HEK293T (cell line): ENCODE measurements around the gene NOC2L.
"Not testable (repeated sequence)": the region's sequence is repeated elsewhere in the genome, so short reads cannot be mapped to it uniquely, and the experiment has no call there.

Experiments
- CTCF ChIA-PET: fragments of 350-600 bp; formaldehyde crosslinking; extraction: SDS; loops from one replicate; lab custom pipeline; 2021; ENCODE audit warnings: antibody characterized with exemption, inconsistent platforms; lab: Yijun Ruan, JAX
- POLR2A ChIA-PET: fragments of 350-600 bp; formaldehyde crosslinking; extraction: SDS; loops from one replicate; lab custom pipeline; 2020; ENCODE audit warnings: antibody characterized with exemption, inconsistent platforms; lab: Yijun Ruan, JAX
- DNase-seq: peaks from one replicate; pipeline ENCODE4 v3.0.0; 2012; ENCODE audit warnings: mixed read lengths; ENCODE audit errors: extremely low spot score
- ARNT ChIP-seq: fragments of 450-650 bp; IDR thresholded peaks from 2 replicates; pipeline ENCODE4 v1.6.1; 2017; ENCODE audit warnings: mild to moderate bottlenecking
- BHLHE40 ChIP-seq: fragments of 450-650 bp; IDR thresholded peaks from 2 replicates; pipeline ENCODE4 v1.6.1; 2016; ENCODE audit warnings: mild to moderate bottlenecking, moderate library complexity, borderline replicate concordance
- CTBP1 ChIP-seq: fragments of 450-650 bp; IDR thresholded peaks from 2 replicates; pipeline ENCODE4 v1.6.1; 2016; ENCODE audit warnings: borderline replicate concordance
- ELF4 ChIP-seq: fragments of 450-650 bp; IDR thresholded peaks from 2 replicates; pipeline ENCODE4 v1.6.1; 2017; ENCODE audit warnings: antibody characterized with exemption
- FOXA1 ChIP-seq: fragments of 450-650 bp; IDR thresholded peaks from 2 replicates; pipeline ENCODE4 v1.6.1; 2016; ENCODE audit warnings: mild to moderate bottlenecking
- FOXK2 ChIP-seq: fragments of 450-650 bp; IDR thresholded peaks from 2 replicates; pipeline ENCODE4 v1.6.1; 2016; ENCODE audit warnings: mild to moderate bottlenecking
- FOXM1 ChIP-seq: fragments of 450-650 bp; IDR thresholded peaks from 2 replicates; pipeline ENCODE4 v1.6.1; 2017; ENCODE audit warnings: mild to moderate bottlenecking, borderline replicate concordance
- HDGF ChIP-seq: fragments of 450-650 bp; IDR thresholded peaks from 2 replicates; pipeline ENCODE4 v1.6.1; 2017; ENCODE audit warnings: antibody characterized with exemption, borderline replicate concordance
- L3MBTL2 ChIP-seq: fragments of 450-650 bp; conservative IDR thresholded peaks from 2 replicates; pipeline ENCODE4 v1.6.1; 2016; ENCODE audit warnings: mild to moderate bottlenecking
- LEF1 ChIP-seq: fragments of 450-650 bp; IDR thresholded peaks from 2 replicates; pipeline ENCODE4 v1.6.1; 2017; ENCODE audit warnings: mild to moderate bottlenecking, borderline replicate concordance
- NFRKB ChIP-seq: fragments of 450-650 bp; IDR thresholded peaks from 2 replicates; pipeline ENCODE4 v1.6.1; 2016; ENCODE audit warnings: mild to moderate bottlenecking, moderate library complexity
- PKNOX1 ChIP-seq: fragments of 450-650 bp; IDR thresholded peaks from 2 replicates; pipeline ENCODE4 v1.6.1; 2016
- SP1 ChIP-seq: fragments of 450-650 bp; IDR thresholded peaks from 2 replicates; pipeline ENCODE4 v1.6.1; 2017
- SUZ12 ChIP-seq: fragments of 450-650 bp; IDR thresholded peaks from 2 replicates; pipeline ENCODE4 v1.6.1; 2016; ENCODE audit warnings: mild to moderate bottlenecking
- TARDBP ChIP-seq: fragments of 450-650 bp; IDR thresholded peaks from 2 replicates; pipeline ENCODE4 v1.6.1; 2016
- ZNF384 ChIP-seq: fragments of 450-650 bp; IDR thresholded peaks from 2 replicates; pipeline ENCODE4 v1.6.1; 2016

The NOC2L gene

DNA sequence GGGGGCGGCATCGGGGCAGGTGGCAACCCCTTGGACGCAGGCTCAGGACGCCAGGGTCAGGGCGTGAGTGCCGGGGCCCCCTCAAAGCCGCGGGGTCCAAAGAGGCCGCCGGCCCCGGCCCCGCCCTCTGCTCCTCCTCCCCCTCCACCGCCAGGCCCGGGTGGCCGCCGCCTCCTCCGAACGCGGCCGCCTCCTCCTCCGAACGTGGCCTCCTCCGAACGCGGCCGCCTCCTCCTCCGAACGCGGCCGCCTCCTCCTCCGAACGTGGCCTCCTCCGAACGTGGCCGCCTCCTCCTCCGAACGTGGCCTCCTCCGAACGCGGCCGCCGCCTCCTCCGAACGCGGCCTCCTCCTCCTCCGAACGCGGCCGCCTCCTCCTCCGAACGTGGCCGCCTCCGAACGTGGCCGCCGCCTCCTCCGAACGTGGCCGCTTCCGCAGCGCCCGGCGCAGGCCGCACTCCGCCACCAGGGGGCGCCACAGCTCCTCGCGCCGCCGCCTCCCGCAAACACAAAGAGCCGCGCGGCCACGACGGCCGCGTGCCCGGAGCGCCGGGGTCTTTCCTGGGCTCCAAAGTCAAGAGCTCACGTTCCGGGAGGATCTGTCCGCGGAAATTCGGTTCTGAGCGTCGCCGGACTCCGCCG lies 54.6 kb downstream of the NOC2L start:
- POLR2A ChIA-PET = interaction anchor here (0.7 to 3.6 kb wide), 7 partner anchors 12 to 91 kb away, joined by 3 to 28 read pairs (median 4); no protein-coding TSS in a partner anchor
- peak; percentile 80 for TF ChIP-seq L3MBTL2
- TF ChIP-seq ZNF384 = no peak
- TF ChIP-seq NFRKB = no peak
- no peak for TF ChIP-seq ARNT
- TF ChIP-seq TARDBP = no peak
- CTCF ChIA-PET = interaction anchor here (0.5 to 2.1 kb wide), 9 partner anchors 12 to 91 kb away, joined by 3 to 10 read pairs (median 4); no protein-coding TSS in a partner anchor
- DNase-seq = peak; percentile 86

DNA sequence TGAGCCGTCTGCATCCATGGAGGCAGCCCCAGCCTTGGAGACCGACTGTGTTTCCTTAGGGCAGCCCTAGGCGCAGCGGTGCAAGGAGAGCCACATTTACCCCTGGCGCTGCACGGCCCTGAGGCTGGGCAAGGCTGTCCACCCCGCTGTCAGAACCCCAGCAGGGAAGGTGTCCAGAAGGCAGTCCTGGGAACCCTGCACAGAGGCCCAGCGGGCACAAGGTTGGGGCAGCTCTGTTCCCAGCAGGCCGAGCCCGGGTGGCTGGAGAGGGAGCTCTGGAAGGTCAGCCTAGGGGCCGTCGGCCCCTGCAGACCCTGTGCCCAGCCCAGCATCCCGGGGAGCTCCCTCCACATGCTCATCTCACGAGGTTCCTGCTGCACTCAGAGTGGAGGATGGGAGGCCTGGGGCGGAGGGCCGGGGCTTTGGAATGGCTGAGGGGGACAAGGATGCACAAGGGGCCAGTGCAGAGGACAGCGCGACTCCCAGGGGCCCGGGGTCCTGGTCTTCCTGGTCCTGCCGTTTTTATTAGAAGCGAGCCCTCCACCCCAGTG lies 55.3 kb downstream of the NOC2L start:
- CTCF ChIA-PET = no interaction called here
- DNase-seq = no peak
- POLR2A ChIA-PET = no interaction called here
- TF ChIP-seq HDGF (no peak), PKNOX1 (no peak), L3MBTL2 (no peak), FOXK2 (no peak)

DNA sequence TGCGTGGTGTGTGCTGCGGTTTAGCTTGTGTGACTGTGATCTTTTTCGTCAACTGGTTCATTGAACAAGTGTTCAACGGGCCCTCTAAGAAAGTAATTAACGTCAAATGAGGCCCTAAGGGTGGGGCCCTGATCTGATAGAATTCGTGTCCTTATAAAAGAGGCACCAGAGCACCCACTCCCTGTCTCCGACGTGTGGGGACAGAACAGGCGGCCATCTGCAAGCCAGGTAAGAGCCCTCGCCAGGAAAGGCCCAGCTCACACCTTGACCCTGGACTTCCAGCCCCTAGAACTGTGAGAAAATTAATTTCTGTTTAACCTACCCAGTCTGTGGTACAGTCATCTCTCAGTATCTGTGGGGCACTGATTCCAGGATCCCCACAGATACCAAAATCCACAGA lies 55.8 kb downstream of the NOC2L start:
- TF ChIP-seq L3MBTL2 = no peak
- TF ChIP-seq ZNF384 = no peak
- TF ChIP-seq PKNOX1 = no peak
- TF ChIP-seq FOXM1 = no peak
- no peak for TF ChIP-seq HDGF
- CTCF ChIA-PET = no interaction called here
- DNase-seq = no peak
- POLR2A ChIA-PET = no interaction called here

DNA sequence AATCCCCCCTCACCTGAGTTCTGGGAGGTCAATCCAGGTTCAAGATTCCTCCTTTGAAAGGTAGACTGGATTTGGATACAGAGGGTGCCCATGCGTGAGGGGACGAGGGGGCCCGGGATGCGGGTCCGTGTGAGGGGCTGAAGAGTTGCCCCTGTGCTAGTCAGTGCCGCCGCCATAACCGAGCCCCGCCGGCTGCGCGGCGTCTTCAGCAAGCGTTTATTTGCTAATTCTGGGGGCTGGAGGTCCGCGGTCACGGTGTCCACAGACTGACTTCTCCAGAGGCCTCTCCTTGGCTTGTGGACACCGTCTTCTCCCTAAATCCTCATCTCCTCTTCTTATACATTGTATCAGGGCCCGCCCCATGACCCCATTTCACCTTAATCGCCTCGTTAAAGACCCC lies 56.3 kb downstream of the NOC2L start:
- POLR2A ChIA-PET = no interaction called here

DNA sequence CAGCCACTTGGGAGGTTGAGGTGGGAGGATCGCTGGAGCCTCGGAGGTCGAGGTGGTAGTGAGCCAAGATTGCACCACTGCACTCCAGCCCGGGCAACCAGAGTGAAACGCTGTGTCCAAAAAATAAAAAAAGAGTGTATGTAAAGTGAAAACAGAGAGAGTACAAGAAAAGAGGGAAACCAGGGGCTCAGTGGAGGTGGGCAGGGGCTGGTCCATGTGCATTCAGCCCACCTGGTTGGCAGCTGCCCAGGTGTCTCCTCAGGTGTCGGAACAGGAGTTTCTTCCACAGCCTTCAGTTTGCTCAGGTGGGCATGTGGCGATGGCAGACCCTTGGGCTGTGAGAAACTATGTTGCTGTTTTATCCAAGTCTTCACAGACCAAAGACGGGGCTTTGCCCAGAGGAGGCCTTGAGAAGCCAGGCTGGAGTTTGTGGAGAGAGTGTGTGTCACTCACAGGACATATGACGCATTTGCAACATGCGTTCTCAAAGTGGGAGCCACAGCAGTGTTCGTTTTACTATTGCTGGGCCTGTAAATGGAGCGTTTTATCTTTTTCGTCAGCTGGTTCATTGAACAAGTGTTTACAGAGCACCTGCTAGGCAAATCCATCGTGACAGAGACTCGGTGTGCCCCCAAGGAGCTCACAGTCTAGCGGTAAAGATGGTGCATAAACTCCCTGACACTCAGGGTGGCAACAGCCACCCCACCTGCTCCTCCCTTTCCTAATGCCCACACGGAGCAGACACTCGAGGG lies 57.8 kb downstream of the NOC2L start:
- no peak for DNase-seq
- no peak for TF ChIP-seq TARDBP
- CTCF ChIA-PET = no interaction called here
- POLR2A ChIA-PET = interaction anchor here (1.0 kb wide), 1 partner anchor 25 kb away, joined by 3 read pairs; no protein-coding TSS in a partner anchor

More for the DNA sequence above, 56.3 kb downstream of the NOC2L start:
- TF ChIP-seq HDGF (no peak), ZNF384 (no peak), FOXK2 (no peak), TARDBP (no peak), ARNT (no peak), NFRKB (no peak), CTBP1 (no peak), ELF4 (no peak), BHLHE40 (no peak), FOXM1 (no peak), LEF1 (no peak), PKNOX1 (no peak), SP1 (no peak), SUZ12 (no peak), FOXA1 (no peak), L3MBTL2 (no peak)
- no peak for DNase-seq
- CTCF ChIA-PET = no interaction called here

DNA sequence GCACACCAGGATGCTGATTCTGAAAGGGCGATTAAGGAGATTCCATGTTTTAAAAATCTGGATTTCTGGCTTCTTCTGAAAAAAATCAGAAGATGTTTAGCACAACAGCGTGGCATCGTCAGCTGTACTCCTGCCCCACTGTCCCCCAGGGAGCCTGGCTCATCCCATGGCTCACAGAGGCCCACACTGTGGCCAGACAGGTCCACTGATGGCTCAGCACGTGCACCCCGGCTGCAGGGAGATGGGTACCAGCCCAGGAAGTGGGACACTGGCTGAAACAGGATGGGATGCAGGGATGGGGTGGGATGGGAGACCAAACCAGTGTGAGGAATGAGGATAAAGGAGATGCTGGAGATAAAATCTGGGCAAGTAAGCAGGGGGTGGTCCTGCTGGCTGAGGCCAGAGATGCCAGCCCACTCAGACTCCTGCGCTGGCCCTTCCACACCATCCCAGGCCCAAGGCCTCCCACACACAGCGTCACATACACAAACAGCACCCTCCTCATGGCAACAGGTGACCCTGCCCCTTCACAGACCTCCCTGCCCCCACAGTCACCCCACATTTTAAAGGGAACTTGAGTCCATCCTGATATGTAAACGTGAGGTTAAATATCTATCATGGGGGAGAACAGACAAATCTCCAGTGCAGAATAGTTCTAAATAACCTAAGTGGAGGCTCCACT lies 59.3 kb downstream of the NOC2L start:
- DNase-seq = no peak
- no peak for TF ChIP-seq FOXA1
- TF ChIP-seq PKNOX1 = no peak
- TF ChIP-seq BHLHE40 = no peak
- TF ChIP-seq NFRKB = no peak
- no peak for TF ChIP-seq LEF1
- no peak for TF ChIP-seq TARDBP
- TF ChIP-seq ARNT = no peak
- TF ChIP-seq FOXK2 = no peak
- ChIA-PET CTCF (no interaction called here), POLR2A (no interaction called here)

- DNase-seq, POLR2A ChIA-PET, CTCF ChIA-PET: not testable (repeated sequence)
Measured at GRCh38 chr1:897951-898350, 61.1 kb downstream of the NOC2L start.
